K562 (cell line): ENCODE measurements around the gene C12orf75. TPM values are rescaled to one million over a fixed set of nuclear protein-coding genes. Genes with fewer than 3 reads are reported as not detected.
A peak's percentile ranks its signal among the peaks of the same experiment; 100 is the strongest.

Experiments used
- NFATC3 ChIP-seq: fragments of 450-650 bp; IDR thresholded peaks from 2 replicates; pipeline ENCODE4 v1.6.1; 2017; ENCODE audit warnings: mild to moderate bottlenecking
- SAFB ChIP-seq: fragments of 200-400 bp; formaldehyde crosslinking; IDR thresholded peaks from 2 replicates; pipeline ENCODE4 v1.6.1; 2017; ENCODE audit warnings: low read depth, low read length, borderline replicate concordance
- SMC3 ChIP-seq: conservative IDR thresholded peaks from 2 replicates; pipeline ENCODE4 v1.6.1; 2011; ENCODE audit warnings: low read depth, low read length, improper control_type of control experiment; ENCODE audit not compliant: insufficient read depth
- ZC3H11A ChIP-seq: IDR thresholded peaks from 2 replicates; pipeline ENCODE4 v1.6.1; 2012; ENCODE audit warnings: low read depth, low read length, improper control_type of control experiment
- ZEB2 ChIP-seq: fragments of 450-650 bp; IDR thresholded peaks from 2 replicates; pipeline ENCODE4 v1.6.1; 2016
- ZNF436 ChIP-seq: fragments of 250-450, 450-650 bp; sonication (Bioruptor Pico); formaldehyde crosslinking; IDR thresholded peaks from 2 replicates; pipeline ENCODE4 v1.7.0; 2020; ENCODE audit warnings: mild to moderate bottlenecking
- ZNF57 ChIP-seq: fragments of 450-650 bp; formaldehyde crosslinking; IDR thresholded peaks from 2 replicates; pipeline ENCODE4 v1.4.0; 2020; ENCODE audit warnings: mild to moderate bottlenecking, moderate library complexity
- polyA plus RNA-seq, 8 experiments: library from polyadenylated mRNA; depleted of rRNA in 4 of 8; stranded (reverse) in 5 of 8; unstranded in 3 of 8; fragments of >200 nt; fragmentation: Nextera tagmentation in 2 of 8; fragmentation: Illumina TruSeq in 1 of 8; extraction: Ambion mirVana in 2 of 8; extraction: Trizol in 1 of 8; gene quantifications; 2 replicates each; pipeline versions ENCODE4 v1.2.1 to v1.2.3, GENCODE V29; 2011 to 2014; ENCODE audit warnings: inconsistent platforms in 1 of 8, missing spikeins in 1 of 8
- total RNA-seq, 7 experiments: library from RNA; depleted of rRNA in 6 of 7; stranded (reverse); fragments of >200 nt in 6 of 7; fragmentation: Illumina TruSeq in 2 of 7; extraction: Trizol in 2 of 7; gene quantifications; 2 replicates each; pipeline versions ENCODE4 v1.2.1 to v1.2.3, GENCODE V29; 2011 to 2021; ENCODE audit warnings: low replicate concordance in 1 of 7
- TF ChIP-seq, protein P1 (sequence below), 2 experiments: fragments of 450-650 bp; formaldehyde crosslinking in 1 of 2; IDR thresholded peaks; 2 replicates each; pipeline versions ENCODE4 v1.4.0 to v1.6.1; 2014 to 2020; ENCODE audit warnings: mild to moderate bottlenecking in 2 of 2, borderline replicate concordance in 1 of 2, low read depth in 1 of 2
- TF ChIP-seq, protein P2 (sequence below): fragments of 450-650 bp; formaldehyde crosslinking; IDR thresholded peaks from 2 replicates; pipeline ENCODE4 v1.4.0; 2020; ENCODE audit warnings: mild to moderate bottlenecking, mixed read lengths

C12orf75 gene
- total and polyA plus RNA-seq, 9 of the 15 experiments (the other 6 are each of a cell fraction or from before 2014, with no cell fraction given), result 0.06 to 0.82 (median 0.26) TPM; not detected in 3

DNA sequence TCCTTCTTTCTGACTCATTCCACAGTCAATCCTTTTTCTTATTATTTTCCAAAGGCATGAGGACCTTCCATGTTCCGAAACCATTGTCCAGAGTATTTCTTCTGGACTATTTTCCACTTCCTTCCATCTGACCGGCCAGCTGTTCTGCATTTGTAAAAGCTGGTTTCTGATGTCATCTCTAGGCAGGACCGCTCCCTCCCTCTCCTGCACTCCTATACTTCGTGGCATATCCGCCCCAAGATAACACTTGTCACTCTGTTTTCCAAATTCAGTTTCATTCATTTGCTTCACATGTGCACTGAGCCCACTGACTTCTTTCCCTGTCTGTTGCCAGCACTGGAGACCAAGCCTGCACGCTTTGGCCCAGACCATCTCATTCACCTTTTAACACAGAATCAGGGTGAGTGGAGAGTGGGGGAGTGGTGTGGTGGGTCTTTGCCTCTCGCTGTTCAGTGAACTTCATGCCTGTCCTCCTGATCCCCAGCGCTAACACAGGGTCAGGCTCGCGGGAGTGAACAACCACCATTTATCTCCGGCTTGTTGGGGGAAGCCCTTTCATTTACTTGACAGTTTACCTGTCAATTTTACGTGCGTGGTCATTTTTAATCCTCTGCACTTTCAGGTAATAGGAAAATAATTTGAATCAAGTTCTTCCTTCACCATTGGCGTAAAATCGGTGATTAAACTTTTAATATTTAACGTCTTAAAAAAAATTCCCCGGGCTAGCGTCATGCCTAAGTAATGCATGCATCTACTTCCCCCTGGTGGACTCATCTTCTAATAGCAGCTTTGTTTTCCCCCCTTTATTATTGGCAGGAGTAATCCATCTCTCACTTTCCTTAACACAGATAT lies 52.5 kb downstream of the C12orf75 start (continued):
- TF ChIP-seq, protein P1, sequence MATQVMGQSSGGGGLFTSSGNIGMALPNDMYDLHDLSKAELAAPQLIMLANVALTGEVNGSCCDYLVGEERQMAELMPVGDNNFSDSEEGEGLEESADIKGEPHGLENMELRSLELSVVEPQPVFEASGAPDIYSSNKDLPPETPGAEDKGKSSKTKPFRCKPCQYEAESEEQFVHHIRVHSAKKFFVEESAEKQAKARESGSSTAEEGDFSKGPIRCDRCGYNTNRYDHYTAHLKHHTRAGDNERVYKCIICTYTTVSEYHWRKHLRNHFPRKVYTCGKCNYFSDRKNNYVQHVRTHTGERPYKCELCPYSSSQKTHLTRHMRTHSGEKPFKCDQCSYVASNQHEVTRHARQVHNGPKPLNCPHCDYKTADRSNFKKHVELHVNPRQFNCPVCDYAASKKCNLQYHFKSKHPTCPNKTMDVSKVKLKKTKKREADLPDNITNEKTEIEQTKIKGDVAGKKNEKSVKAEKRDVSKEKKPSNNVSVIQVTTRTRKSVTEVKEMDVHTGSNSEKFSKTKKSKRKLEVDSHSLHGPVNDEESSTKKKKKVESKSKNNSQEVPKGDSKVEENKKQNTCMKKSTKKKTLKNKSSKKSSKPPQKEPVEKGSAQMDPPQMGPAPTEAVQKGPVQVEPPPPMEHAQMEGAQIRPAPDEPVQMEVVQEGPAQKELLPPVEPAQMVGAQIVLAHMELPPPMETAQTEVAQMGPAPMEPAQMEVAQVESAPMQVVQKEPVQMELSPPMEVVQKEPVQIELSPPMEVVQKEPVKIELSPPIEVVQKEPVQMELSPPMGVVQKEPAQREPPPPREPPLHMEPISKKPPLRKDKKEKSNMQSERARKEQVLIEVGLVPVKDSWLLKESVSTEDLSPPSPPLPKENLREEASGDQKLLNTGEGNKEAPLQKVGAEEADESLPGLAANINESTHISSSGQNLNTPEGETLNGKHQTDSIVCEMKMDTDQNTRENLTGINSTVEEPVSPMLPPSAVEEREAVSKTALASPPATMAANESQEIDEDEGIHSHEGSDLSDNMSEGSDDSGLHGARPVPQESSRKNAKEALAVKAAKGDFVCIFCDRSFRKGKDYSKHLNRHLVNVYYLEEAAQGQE (IDR thresholded peaks at IDR 0.05; ENCODE audit: borderline replicate concordance), result peak; percentile 70; the same call in 1 of the 2 replicates
- TF ChIP-seq, protein P1 (CRISPR knock-in tag; IDR thresholded peaks at IDR 0.05; ENCODE audit: low read depth), result no peak
- TF ChIP-seq ZC3H11A, result no peak
- no peak for TF ChIP-seq SAFB
- no peak for TF ChIP-seq ZNF57 (CRISPR knock-in tag)
- TF ChIP-seq, protein P2, sequence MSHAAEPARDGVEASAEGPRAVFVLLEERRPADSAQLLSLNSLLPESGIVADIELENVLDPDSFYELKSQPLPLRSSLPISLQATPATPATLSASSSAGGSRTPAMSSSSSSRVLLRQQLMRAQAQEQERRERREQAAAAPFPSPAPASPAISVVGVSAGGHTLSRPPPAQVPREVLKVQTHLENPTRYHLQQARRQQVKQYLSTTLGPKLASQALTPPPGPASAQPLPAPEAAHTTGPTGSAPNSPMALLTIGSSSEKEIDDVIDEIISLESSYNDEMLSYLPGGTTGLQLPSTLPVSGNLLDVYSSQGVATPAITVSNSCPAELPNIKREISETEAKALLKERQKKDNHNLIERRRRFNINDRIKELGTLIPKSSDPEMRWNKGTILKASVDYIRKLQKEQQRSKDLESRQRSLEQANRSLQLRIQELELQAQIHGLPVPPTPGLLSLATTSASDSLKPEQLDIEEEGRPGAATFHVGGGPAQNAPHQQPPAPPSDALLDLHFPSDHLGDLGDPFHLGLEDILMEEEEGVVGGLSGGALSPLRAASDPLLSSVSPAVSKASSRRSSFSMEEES (CRISPR knock-in tag), result no peak
- TF ChIP-seq SMC3, result peak; percentile 57; the same call in 1 of the 2 replicates
- TF ChIP-seq NFATC3, result no peak
- TF ChIP-seq ZEB2, result no peak
- no peak for TF ChIP-seq ZNF436 (CRISPR knock-in tag)
